Camera-type eye (tissue), 1 donor: ENCODE results near the gene EPRS1. TPM values are rescaled to one million over a fixed set of nuclear protein-coding genes. Genes with fewer than 3 reads are reported as not detected.

Experiments used
- total RNA-seq: library from RNA; depleted of rRNA; stranded (reverse); fragments of >200 nt; gene quantifications from one replicate; pipeline ENCODE4 v1.2.3, GENCODE V29; 2014

The EPRS1 gene
- total RNA-seq = 129 TPM

GRCh38 chr1:220046052-220046930, at the start of gene EPRS1:
Gene EPRS1, minus strand, starts transcription at chr1:220046505. Its CDS starts 117 bp downstream, at chr1:220046388.

GRCh38 chr1:220094016-220094911, 48.0 kb upstream of the EPRS1 start, which contains the start of gene IARS2:
Gene IARS2, plus strand, starts transcription at chr1:220094132. Its CDS starts 85 bp downstream, at chr1:220094217.

GRCh38 chr1:220089650-220090556, 43.6 kb upstream of the EPRS1 start, which contains the start of gene BPNT1:
Gene BPNT1, minus strand, starts transcription at chr1:220089788. Its CDS starts 9,942 bp downstream, at chr1:220079846.

Other genes with a start within 250 kb of the EPRS1 start
- 6.6 TPM for gene SLC30A10, start 117.9 kb downstream of the EPRS1 start, total RNA-seq
- 30.7 TPM for gene BPNT1, start 43.3 kb upstream of the EPRS1 start, total RNA-seq
- gene IARS2, start 47.6 kb upstream of the EPRS1 start, total RNA-seq = 64.0 TPM
- gene RAB3GAP2, start 225.9 kb upstream of the EPRS1 start, total RNA-seq = 65.9 TPM